Erythroblast (primary cell): ENCODE measurements around the gene PIP4K2A.

Source experiments
- GATA1 ChIP-seq: IDR thresholded peaks from 2 replicates; pipeline ENCODE4 v1.6.1; 2011; ENCODE audit warnings: low read depth, mild to moderate bottlenecking, control low read depth, low read length, moderate library complexity
- POLR2A ChIP-seq: IDR thresholded peaks from 2 replicates; pipeline ENCODE4 v1.6.1; 2011; ENCODE audit warnings: mild to moderate bottlenecking, low read length

DNA sequence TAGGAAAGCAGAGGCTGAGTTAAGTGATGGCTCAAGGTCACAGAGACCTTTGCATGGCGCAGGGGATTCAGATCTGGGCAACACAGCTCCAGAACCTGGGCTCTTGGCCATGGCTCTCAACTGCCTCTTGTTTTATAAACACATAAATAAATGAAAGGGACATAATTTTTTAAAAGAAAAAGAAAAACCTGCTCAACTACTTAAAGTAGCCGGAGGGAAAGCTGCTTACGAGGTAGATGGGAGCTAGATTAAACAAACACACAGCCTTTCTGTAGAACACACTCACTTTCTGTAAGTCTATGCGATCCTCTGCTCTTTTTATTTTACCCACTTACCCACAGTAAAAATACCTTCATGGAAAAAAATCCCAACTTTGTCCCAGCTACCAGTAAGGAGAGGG, 81.3 kb downstream of the PIP4K2A start:
- TF ChIP-seq POLR2A: no peak
- TF ChIP-seq GATA1: no peak
